ENCODE results near the gene KDM4D.
"Not testable (repeated sequence)": the region's sequence is repeated elsewhere in the genome, so short reads cannot be mapped to it uniquely, and the experiment has no call there.

KDM4D gene

GRCh38 chr11:94959179-94959578 is 14.3 kb upstream of the KDM4D start:
- no peak for DNase-seq

- DNase-seq: no peak
Observed at GRCh38 chr11:94960488-94960887, 13.0 kb upstream of the KDM4D start.

- DNase-seq: no peak
Observed at GRCh38 chr11:94961255-94961654, 12.3 kb upstream of the KDM4D start.

GRCh38 chr11:94964934-94965333 is 8.6 kb upstream of the KDM4D start:
- DNase-seq: no peak

DNA sequence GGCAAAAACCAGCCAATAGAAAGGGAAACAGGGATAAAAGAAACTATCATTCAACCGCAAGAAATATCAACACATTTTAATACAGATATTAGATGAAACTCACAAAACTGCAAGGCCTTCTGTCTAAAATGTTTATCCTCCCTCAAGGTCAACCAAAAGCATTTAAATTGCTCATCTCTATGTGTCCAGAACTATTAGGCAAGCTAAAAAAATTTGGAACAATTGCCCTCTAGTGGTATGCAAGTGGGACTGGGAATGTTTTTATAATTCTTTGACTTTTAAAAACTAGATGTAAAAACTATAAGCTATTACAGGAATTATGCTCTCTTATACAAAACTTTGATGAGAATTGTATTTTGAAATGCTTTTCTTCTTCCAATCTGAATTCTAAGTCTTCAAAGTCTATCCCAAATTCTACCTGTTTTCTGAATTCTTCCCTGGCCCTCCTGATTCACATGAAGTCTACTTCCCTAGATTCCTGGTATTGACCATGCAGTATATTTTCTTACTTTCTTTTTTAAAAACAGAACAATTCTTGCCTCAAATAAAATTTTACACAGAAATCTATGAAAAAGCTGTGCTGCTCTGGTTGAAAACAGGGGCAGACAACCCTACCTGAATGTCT is 5.1 kb upstream of the KDM4D start:
- no peak for DNase-seq

DNA sequence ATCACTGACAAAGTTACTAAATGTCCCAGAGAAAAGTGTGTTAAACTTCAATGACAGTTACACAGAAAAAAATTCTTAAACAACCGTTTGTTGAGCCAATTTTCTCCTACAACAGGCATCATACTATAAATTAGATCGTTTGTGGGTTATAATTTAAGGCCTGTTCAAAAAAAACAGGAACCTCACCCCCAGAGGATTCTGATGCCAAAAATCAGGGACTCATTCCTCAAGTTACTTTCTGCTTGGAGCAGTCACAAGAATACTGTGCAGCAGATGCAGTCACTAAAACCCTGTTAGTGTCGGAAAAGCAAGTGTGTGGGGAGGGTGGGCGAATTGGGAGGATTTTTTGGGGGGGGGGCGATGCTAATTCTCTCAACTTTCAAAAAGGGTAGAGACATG is 810 bp upstream of the KDM4D start:
- no peak for DNase-seq

DNA sequence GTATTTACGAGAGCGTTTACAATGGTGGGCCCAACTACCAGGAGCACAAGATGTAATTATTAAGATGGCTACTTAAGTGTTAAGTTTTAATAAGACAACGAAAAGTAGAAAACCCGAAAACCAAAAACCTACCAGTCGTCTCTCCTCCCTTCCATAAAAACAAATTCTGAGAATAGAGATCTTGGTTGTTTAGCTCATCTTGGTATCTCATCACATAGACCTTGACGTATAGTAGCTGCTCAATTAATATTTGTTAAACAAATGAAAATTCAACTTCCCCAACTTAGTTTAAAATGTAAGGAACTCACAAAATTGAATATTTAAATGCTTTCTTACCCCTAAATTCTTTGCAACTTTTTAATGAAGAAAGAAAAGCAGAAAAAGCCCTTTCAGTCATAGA is 669 bp downstream of the KDM4D start:
- DNase-seq: no peak

GRCh38 chr11:94975599-94975998 is 2.1 kb downstream of the KDM4D start:
- no peak for DNase-seq

DNA sequence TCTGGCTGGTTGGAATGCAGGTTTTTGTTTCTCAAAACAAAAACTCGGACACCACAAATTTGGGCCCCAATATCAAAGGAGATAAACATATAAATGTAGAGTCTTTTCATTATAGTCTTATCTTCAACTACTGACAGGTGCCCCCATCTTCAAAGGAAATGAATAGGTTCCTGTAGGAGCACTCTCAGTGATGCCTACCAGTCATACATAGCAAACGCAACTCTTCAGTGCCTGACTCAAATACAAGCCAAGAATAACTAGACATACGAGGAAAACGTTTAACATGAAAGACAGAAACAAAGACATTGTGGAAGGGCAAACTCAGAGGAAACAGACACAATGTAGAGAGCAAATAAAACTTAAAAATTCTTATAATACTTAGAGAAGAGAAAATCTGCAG is 13.9 kb downstream of the KDM4D start:
- DNase-seq: no peak

DNA sequence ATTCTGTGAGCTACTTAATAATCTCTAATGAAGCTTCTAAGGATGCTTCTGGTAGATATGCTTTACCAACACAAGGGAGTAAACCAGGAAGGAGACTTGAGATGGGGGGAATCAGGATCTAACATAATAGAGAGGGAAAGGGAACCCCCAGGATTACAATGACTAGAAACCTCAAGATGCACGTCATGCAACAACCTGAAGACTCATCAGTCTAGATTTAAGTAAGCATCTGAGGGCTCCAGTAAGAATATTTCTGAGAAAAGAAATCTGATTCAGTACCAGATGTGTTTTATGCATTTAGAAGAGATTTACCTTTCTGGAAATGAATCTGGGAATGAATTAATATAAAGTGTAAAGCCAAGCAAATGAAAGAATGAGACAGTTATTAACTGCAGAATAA is 15.2 kb downstream of the KDM4D start:
- DNase-seq: no peak

DNA sequence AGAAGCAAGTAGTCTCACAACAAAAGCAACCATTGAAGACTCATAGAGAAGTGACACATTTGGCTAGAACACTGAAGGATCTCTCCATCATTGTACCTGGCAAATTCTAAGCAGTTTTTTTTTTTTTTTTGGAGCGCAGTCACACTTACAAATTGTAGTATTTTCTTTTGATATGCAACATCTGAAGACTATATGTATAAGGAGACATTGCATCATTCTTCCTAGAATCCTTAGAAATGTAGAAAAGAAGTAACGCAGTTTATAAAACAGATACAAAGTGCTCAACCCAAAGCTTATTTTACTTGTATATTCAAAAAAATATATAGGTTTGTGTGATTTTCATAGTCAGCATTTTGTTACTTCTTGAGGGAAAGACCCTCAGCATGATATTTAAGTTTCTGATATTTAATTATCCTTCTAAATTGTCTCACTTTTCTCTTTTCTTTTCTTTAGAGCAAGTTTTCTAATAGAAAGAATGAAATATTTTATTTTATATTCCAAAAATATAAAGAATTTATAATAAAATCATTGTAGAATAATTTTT is 20.0 kb downstream of the KDM4D start:
- DNase-seq: no peak

GRCh38 chr11:94997437-94997836 is 23.9 kb downstream of the KDM4D start:
- no peak for DNase-seq

DNA sequence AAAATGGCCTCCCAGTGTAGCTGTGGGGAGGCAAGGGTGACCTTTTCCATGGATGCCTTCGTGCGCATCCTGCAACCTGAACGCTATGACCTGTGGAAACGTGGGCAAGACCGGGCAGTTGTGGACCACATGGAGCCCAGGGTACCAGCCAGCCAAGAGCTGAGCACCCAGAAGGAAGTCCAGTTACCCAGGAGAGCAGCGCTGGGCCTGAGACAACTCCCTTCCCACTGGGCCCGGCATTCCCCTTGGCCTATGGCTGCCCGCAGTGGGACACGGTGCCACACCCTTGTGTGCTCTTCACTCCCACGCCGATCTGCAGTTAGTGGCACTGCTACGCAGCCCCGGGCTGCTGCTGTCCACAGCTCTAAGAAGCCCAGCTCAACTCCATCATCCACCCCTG is 24.8 kb downstream of the KDM4D start:
- no peak for DNase-seq

- no peak for DNase-seq
Observed at GRCh38 chr11:95003716-95004115, 30.2 kb downstream of the KDM4D start.

DNA sequence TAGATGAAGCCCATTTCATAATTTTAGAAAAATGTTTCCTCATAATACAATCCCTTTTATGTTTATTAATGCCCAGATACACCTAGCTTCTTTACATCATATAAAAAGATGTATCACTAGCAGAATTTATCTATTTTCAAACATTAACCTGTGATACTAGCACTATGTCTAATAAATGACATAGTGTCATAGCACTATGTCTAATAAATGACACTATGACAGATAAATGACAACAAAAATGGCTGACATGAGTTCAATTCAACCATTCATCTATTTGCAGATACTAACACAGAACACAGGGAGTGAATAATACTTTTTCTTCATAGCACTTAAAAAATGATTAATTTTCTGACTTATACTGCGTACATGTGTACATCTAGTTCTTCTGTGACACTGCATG is 32.1 kb downstream of the KDM4D start:
- no peak for DNase-seq

GRCh38 chr11:95011376-95011775 is 37.9 kb downstream of the KDM4D start:
- DNase-seq: no peak

DNA sequence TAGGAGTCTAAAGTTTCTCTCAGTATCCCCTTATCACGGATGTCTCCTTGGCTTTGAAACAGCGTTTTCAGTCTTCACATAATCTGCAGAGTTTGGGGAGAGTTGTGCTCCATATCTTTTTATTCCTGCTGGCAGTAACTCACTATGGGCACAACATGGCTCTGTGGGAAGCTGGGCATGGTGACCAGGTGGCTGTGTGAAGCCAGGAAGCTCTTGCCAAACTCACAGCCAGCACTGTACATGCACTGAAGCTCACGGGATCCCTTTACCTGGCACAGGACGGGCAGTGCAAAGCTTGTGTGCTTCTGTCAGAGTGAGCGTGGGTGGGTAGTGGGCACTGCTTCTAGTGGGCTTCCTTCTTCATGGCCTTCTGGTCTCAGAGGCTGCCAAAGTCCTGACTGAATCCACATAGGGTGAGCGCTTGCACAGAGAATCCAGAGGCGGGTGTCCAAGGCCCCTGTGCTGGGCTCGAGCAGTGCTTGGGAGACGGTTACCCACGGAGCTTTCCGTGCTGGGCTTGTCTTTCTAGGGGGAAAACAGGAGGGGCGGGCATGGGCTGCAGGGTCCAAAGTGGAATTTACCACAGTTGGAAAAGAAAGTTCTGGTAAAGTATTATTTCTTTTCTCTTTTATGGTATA is 40.8 kb downstream of the KDM4D start:
- no peak for DNase-seq

DNA sequence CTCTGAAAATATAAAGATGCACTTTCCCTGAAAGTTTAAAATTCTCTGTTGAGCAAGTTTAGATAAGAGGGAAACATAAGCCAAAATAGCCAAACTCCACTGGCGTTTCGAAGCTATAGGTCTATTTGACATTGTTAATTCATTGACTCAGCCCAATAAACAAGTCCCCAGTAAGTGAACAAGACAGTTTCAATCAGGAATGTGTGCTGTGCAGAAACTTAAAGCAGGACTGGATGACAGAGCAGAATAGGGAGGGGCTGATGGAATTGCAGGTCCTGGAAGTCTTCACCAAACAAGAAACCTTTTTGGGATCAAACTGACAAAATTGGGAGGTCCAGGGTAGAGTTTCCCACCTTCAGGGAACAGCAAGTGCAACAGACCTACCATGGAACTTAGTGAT is 42.6 kb downstream of the KDM4D start:
- no peak for DNase-seq

DNA sequence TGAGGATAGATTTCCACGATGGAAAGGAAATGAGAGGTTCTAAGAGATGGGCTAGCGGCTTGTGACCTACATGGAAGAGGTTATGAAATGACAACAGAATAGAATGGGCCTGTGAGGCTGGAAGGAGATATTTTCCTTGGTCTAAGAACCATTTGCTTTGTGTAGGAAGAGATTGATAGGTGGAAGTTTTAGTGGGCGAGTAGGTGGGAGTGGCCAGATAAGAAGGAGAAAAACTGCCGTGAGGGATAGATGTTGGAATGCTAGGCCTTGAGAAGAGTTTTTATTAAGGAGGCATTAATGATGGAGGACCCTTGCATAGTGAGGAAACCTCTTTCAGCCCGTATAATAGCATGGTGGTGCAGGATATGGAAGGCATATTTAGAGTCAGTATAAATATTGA is 48.0 kb downstream of the KDM4D start:
- DNase-seq: not testable (repeated sequence)

- DNase-seq: no peak
Observed at GRCh38 chr11:95024958-95025357, 51.4 kb downstream of the KDM4D start, which contains the start of gene KDM4E. Gene KDM4E, plus strand, starts transcription at chr11:95025258. Its CDS starts 300 bp downstream, at chr11:95025558.

- not testable (repeated sequence) for DNase-seq
Observed at GRCh38 chr11:95025594-95025993, 52.1 kb downstream of the KDM4D start.

DNA sequence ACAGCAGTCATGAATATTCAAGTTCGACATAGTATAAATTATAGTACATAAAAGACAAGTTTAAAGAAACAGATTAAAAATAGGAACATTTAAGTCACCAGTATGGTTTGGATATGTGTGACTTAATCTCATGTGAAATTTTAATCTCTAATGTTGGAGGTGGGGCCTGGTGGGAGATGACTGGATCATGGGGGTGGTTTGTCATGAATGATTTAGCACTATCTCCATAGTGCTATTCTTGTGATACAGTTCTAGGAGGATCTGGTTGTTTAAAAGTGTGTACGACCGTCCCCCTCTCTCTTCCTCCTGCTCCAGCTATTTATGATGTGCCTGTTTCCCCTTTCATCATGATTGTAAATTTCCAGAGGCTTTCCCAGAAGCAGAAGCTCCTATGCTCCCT is 54.8 kb downstream of the KDM4D start:
- DNase-seq: no peak

- no peak for DNase-seq
Observed at GRCh38 chr11:95033051-95033450, 59.5 kb downstream of the KDM4D start.

GRCh38 chr11:95035316-95035715 is 61.8 kb downstream of the KDM4D start:
- DNase-seq: no peak

Data from NCI-H187 treated with DMSO at 0.1 percent for 48 hours (cell line).